HepG2 (cell line): ENCODE measurements around the gene COPZ2.
"Not testable (repeated sequence)": the region's sequence is repeated elsewhere in the genome, so short reads cannot be mapped to it uniquely, and the experiment has no call there.

ENCODE experiments used
- CBX5 ChIP-seq: sonication (generic); formaldehyde crosslinking; IDR thresholded peaks from 2 replicates; pipeline ENCODE4 v1.4.0; 2020; ENCODE audit warnings: missing genetic modification reagents, borderline replicate concordance
- CCDC6 ChIP-seq: sonication (generic); formaldehyde crosslinking; IDR thresholded peaks from 2 replicates; pipeline ENCODE4 v1.8.1; 2022; ENCODE audit warnings: mild to moderate bottlenecking, missing genetic modification reagents, moderate library complexity
- CTCF ChIP-seq: sonication (generic); formaldehyde crosslinking; IDR thresholded peaks from 2 replicates; pipeline ENCODE4 v1.5.0; 2020; ENCODE audit warnings: mild to moderate bottlenecking, missing genetic modification reagents, moderate library complexity
- JUND ChIP-seq: sonication (generic); formaldehyde crosslinking; IDR thresholded peaks from 2 replicates; pipeline ENCODE4 v1.8.0; 2022; ENCODE audit warnings: mild to moderate bottlenecking, missing genetic modification reagents
- KLF6 ChIP-seq: IDR thresholded peaks from 2 replicates; pipeline ENCODE4 v1.8.0; 2016; ENCODE audit warnings: missing biosample characterization, missing genetic modification reagents
- LBX2 ChIP-seq: sonication (generic); formaldehyde crosslinking; IDR thresholded peaks from 2 replicates; pipeline ENCODE4 v1.5.0; 2020; ENCODE audit warnings: missing genetic modification reagents, mild to moderate bottlenecking, borderline replicate concordance
- MAX ChIP-seq: IDR thresholded peaks from 2 replicates; pipeline ENCODE4 v1.6.1; 2012; ENCODE audit warnings: inconsistent platforms
- PHF20 ChIP-seq: sonication (generic); formaldehyde crosslinking; IDR thresholded peaks from 2 replicates; pipeline ENCODE4 v1.5.0; 2020; ENCODE audit warnings: mild to moderate bottlenecking, missing genetic modification reagents
- SMAD1 ChIP-seq: sonication (generic); formaldehyde crosslinking; IDR thresholded peaks from 2 replicates; pipeline ENCODE4 v1.4.0; 2020; ENCODE audit warnings: missing genetic modification reagents, low read depth, mild to moderate bottlenecking, borderline replicate concordance
- TOE1 ChIP-seq: sonication (generic); formaldehyde crosslinking; IDR thresholded peaks from 2 replicates; pipeline ENCODE4 v1.4.0; 2020; ENCODE audit warnings: mild to moderate bottlenecking, missing genetic modification reagents
- ZNF138 ChIP-seq: sonication (generic); formaldehyde crosslinking; IDR thresholded peaks from 2 replicates; pipeline ENCODE4 v1.5.0; 2020; ENCODE audit warnings: mild to moderate bottlenecking, low read depth, missing genetic modification reagents

- TF ChIP-seq ZNF138 (CRISPR knock-in tag); MAX; CTCF (CRISPR knock-in tag); KLF6; LBX2 (CRISPR knock-in tag); TOE1; CBX5 (CRISPR knock-in tag); JUND; SMAD1 (CRISPR knock-in tag); CCDC6; PHF20 (CRISPR knock-in tag): not testable (repeated sequence)
Measured at GRCh38 chr17:47988445-47988844, 49.2 kb downstream of the COPZ2 start.
